Mucosa of stomach (tissue), 1 donor: ENCODE measurements around the gene RPL3.

ENCODE experiments used
- H3K27me3 ChIP-seq: one replicate; pipeline ENCODE4 v1.7.0; 2013; ENCODE audit warnings: mild to moderate bottlenecking, low read length; ENCODE audit not compliant: control insufficient read depth, insufficient read depth
- H3K36me3 ChIP-seq: one replicate; pipeline ENCODE4 v1.7.0; 2013; ENCODE audit warnings: low read length; ENCODE audit not compliant: control insufficient read depth, insufficient read depth
- H3K4me1 ChIP-seq: one replicate; pipeline ENCODE4 v1.7.0; 2013; ENCODE audit warnings: mild to moderate bottlenecking, low read length; ENCODE audit not compliant: control insufficient read depth, insufficient read depth
- H3K4me3 ChIP-seq: one replicate; pipeline ENCODE4 v1.7.0; 2013; ENCODE audit warnings: low read length
- H3K9ac ChIP-seq: one replicate; pipeline ENCODE4 v1.7.0; 2013; ENCODE audit warnings: mild to moderate bottlenecking, low read length, moderate library complexity
- H3K9me3 ChIP-seq: one replicate; pipeline ENCODE4 v1.7.0; 2013; ENCODE audit warnings: mild to moderate bottlenecking, low read length, moderate library complexity; ENCODE audit not compliant: control insufficient read depth
- donor health status: Pancreatic carcinoma.

Gene RPL3

GRCh38 chr22:39267974-39268373 is 51.4 kb downstream of the RPL3 start:
- Histone ChIP-seq H3K9me3 (no peaks in the 10 kb centered on the region), H3K9ac (no peak overlapping the region), H3K4me3 (no peak overlapping the region), H3K4me1 (no peaks in the 10 kb centered on the region), H3K27me3 (no peaks in the 10 kb centered on the region), H3K36me3 (no peaks in the 10 kb centered on the region)

- no peaks in the 10 kb centered on the region for H3K4me1 ChIP-seq
- H3K9ac ChIP-seq: no peak overlapping the region
- H3K36me3 ChIP-seq: no peaks in the 10 kb centered on the region
- peaks cover 4% of the 10 kb centered on the region for H3K9me3 ChIP-seq
- no peaks in the 10 kb centered on the region for H3K27me3 ChIP-seq
- no peak overlapping the region for H3K4me3 ChIP-seq
These were observed 52.9 kb downstream of the RPL3 start for GRCh38 chr22:39266398-39267030.

GRCh38 chr22:39265143-39265886 is 54.1 kb downstream of the RPL3 start:
- peaks cover 8% of the 10 kb centered on the region for H3K9me3 ChIP-seq
- H3K36me3 ChIP-seq: no peaks in the 10 kb centered on the region
- no peaks in the 10 kb centered on the region for H3K27me3 ChIP-seq
- no peak overlapping the region for H3K4me3 ChIP-seq
- no peak overlapping the region for H3K9ac ChIP-seq
- H3K4me1 ChIP-seq: no peaks in the 10 kb centered on the region

DNA sequence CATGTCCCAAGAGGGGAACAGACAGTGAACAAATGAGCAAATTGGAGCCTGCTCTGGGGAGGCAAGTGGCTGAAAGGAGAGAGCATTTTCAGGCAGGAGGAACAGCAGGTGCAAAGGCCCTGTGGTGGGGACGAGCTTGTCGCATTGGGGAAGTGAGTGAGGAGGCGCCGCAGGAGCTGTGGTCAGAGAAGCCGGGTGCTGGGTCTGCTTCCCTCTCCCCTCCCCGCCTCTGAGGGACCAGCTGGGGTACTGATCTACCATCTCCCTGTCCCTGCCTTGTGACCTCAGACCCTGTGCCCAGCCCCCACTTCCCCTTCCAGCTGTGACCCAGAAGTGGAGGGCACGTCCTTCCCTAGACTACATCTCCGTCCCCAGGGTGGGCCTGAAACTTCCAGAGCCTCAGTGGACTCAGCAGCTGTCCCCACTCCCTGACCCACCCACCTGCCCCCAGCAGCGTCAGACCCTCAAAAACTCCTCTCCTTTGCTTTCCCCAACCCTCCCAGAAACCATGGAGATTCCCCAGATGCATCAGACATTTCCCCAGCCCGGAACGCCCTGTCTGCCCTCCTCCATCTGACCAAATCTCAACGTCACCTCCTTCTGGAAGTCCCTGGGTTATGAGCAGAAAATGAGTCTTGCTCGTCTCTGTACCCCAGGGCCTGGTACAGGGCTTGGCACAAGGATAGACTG is 54.9 kb downstream of the RPL3 start:
- no peak overlapping the region for H3K9ac ChIP-seq
- H3K4me1 ChIP-seq: no peaks in the 10 kb centered on the region
- H3K9me3 ChIP-seq: peaks cover 8% of the 10 kb centered on the region
- H3K4me3 ChIP-seq: no peak overlapping the region
- no peaks in the 10 kb centered on the region for H3K36me3 ChIP-seq
- no peaks in the 10 kb centered on the region for H3K27me3 ChIP-seq

DNA sequence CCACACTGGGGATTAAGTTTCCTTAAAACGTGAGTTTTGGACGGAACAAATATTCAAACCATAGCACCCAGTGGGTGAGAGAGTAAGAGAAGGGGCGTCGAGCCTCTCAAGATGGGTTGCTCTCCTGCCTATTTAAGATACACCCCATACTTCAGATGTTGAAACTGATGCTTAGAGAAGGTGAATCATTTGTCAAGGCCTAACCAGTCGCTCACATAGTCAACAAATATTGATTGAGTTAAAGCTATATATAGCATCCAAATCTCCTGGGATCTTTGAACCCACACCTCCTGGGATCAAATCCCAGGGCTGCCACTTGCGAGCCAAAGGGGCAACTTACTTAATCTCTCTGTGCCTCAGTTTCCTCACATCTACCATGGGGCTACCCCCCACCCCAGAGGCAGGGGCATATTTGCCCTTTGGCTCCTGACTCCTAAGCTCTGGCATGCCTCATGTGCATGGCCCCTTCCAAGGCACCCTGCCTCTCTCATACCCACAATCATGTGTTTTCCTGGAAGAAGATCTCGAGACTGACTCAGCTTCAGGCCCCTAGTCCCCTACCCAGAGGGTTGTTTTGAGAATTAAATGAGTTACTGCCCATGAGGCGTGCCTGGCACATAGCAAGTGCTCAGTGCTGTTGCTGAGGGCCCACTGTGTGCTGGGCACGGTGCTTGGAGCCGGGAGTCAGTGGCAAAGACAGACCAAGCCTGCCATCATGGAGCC is 55.6 kb downstream of the RPL3 start:
- Histone ChIP-seq H3K9me3 (peaks cover 8% of the 10 kb centered on the region), H3K4me3 (no peak overlapping the region), H3K27me3 (no peaks in the 10 kb centered on the region), H3K4me1 (no peaks in the 10 kb centered on the region), H3K9ac (no peak overlapping the region), H3K36me3 (no peaks in the 10 kb centered on the region)
